Prostate gland (tissue), 2 donors: ENCODE data around the gene TP53I11. TPM values are rescaled to one million over a fixed set of nuclear protein-coding genes. Genes with fewer than 3 reads are reported as not detected.

Experiments
- DNase-seq: peaks from one replicate; pipeline ENCODE4 v3.0.0-alpha.2; 2019; ENCODE audit warnings: low spot score
- H3K27ac ChIP-seq, 2 donors: fragments of 200-600 bp; sonication (generic); 2 replicates each; pipeline ENCODE4 v1.5.1; 2017 to 2019
- H3K27me3 ChIP-seq: fragments of 200-600 bp; sonication (generic); replicated peaks from 2 replicates; pipeline ENCODE4 v1.5.1; 2019; ENCODE audit not compliant: insufficient read depth
- H3K36me3 ChIP-seq, 2 donors: fragments of 200-600 bp; sonication (generic); 1 replicate in 1 of 2; 2 replicates in 1 of 2; pipeline versions ENCODE4 v1.5.1 to v1.8.1; 2017 to 2019
- H3K4me1 ChIP-seq: fragments of 200-600 bp; sonication (generic); replicated peaks from 2 replicates; pipeline ENCODE4 v1.5.1; 2019
- H3K4me3 ChIP-seq, 2 donors: fragments of 200-600 bp; sonication (generic); 2 replicates each; pipeline ENCODE4 v1.5.1; 2017 to 2019
- H3K9me3 ChIP-seq: fragments of 200-600 bp; sonication (generic); 2 replicates; pipeline ENCODE4 v1.5.1; 2017
- CTCF ChIP-seq, 4 experiments: fragments of 200-600 bp in 2 of 4; fragments of 450-650 bp in 2 of 4; sonication (generic) in 2 of 4; IDR thresholded peaks; 1 replicate in 3 of 4; 2 replicates in 1 of 4; pipeline ENCODE4 v1.5.1; 2016 to 2019; ENCODE audit warnings: antibody characterized with exemption in 4 of 4, mild to moderate bottlenecking in 2 of 4, moderate library complexity in 2 of 4
- POLR2A ChIP-seq: fragments of 450-650 bp; IDR thresholded peaks from one replicate; pipeline ENCODE4 v1.6.1; 2016; ENCODE audit warnings: antibody characterized with exemption, mild to moderate bottlenecking
- POLR2AphosphoS5 ChIP-seq: sonication (generic); formaldehyde crosslinking; IDR thresholded peaks from one replicate; pipeline ENCODE4 v1.6.1; 2017; ENCODE audit warnings: antibody characterized with exemption
- WGBS: methylation state at CpG from one replicate; pipeline ENCODE4 v1.1.5; 2018; 5-methylcytosine and 5-hydroxymethylcytosine counted together
- intact Hi-C: fragments of 100-400 bp; cut with DNase I; formaldehyde crosslinking; loops from one replicate; pipeline ENCODE4 v1.14.2; 2022
- total RNA-seq, 2 donors: library from RNA; depleted of rRNA; stranded (reverse); fragments of >200 nt; gene quantifications; one replicate each; pipeline ENCODE4 v1.1.0, GENCODE V29; 2016

TP53I11 gene
- total RNA-seq, 2 donors from 2014 or later, result 72.0 to 115 TPM

GRCh38 chr11:44979543-44980399, 29.1 kb upstream of the TP53I11 start:
- intact Hi-C loops, result no loop called here
- Histone ChIP-seq H3K9me3 (no peaks in the 10 kb centered on the region), H3K4me3 (no peak overlapping the region), H3K27ac (peak overlapping the region; percentile 82 to 88), H3K4me1 (peaks cover 14% of the 10 kb centered on the region), H3K36me3 (no peaks in the 10 kb centered on the region), H3K27me3 (no peaks in the 10 kb centered on the region)
- TF ChIP-seq POLR2AphosphoS5 (peak; percentile 94), POLR2A (no peak)
- WGBS, result 47% methylated on average over 24 of the region's 24 CpGs
- DNase-seq, result peak; percentile 94

GRCh38 chr11:44978961-44979331, 28.3 kb upstream of the TP53I11 start:
- Histone ChIP-seq H3K27me3 (no peaks in the 10 kb centered on the region), H3K9me3 (no peaks in the 10 kb centered on the region), H3K4me3 (no peak overlapping the region), H3K27ac (peak overlapping the region; percentile 82 to 88), H3K4me1 (peaks cover 14% of the 10 kb centered on the region), H3K36me3 (no peaks in the 10 kb centered on the region)
- DNase-seq, result peak; percentile 89
- peak; percentile 83 for TF ChIP-seq POLR2AphosphoS5
- no peak for TF ChIP-seq POLR2A
- TF ChIP-seq CTCF (IDR thresholded peaks at IDR 0.05), result no peak
- intact Hi-C loops, result no loop called here
- 50% methylated on average over 1 of the region's 1 CpG for WGBS

- H3K27ac ChIP-seq, result peak overlapping the region; percentile 82 to 88
- DNase-seq, result no peak
- no peaks in the 10 kb centered on the region for H3K9me3 ChIP-seq
- H3K4me3 ChIP-seq, result no peak overlapping the region
- H3K4me1 ChIP-seq, result peaks cover 14% of the 10 kb centered on the region
- 37% methylated on average over 3 of the region's 3 CpGs for WGBS
- H3K36me3 ChIP-seq, result no peaks in the 10 kb centered on the region
- intact Hi-C loops, result no loop called here
- H3K27me3 ChIP-seq, result no peaks in the 10 kb centered on the region
- no peak for TF ChIP-seq POLR2A
- no peak for TF ChIP-seq CTCF (IDR thresholded peaks at IDR 0.05)
- no peak for TF ChIP-seq POLR2AphosphoS5
Measured at GRCh38 chr11:44978274-44978960, 27.7 kb upstream of the TP53I11 start.

- no peaks in the 10 kb centered on the region for H3K27me3 ChIP-seq
- DNase-seq, result peak; percentile 39
- H3K4me1 ChIP-seq, result peaks cover 14% of the 10 kb centered on the region
- peak in 2 of 4 experiments; percentile 5 to 25 for TF ChIP-seq CTCF (IDR thresholded peaks at IDR 0.05)
- TF ChIP-seq POLR2A, result no peak
- peak; percentile 70 for TF ChIP-seq POLR2AphosphoS5
- intact Hi-C loops, result no loop called here
- H3K4me3 ChIP-seq, result no peak overlapping the region
- peak overlapping the region; percentile 82 to 88 for H3K27ac ChIP-seq
- no peaks in the 10 kb centered on the region for H3K9me3 ChIP-seq
- WGBS, result 19% methylated on average over 9 of the region's 9 CpGs
- no peaks in the 10 kb centered on the region for H3K36me3 ChIP-seq
Measured at GRCh38 chr11:44977493-44977984, 26.9 kb upstream of the TP53I11 start.

- Histone ChIP-seq H3K9me3 (no peaks in the 10 kb centered on the region), H3K27ac (peak overlapping the region in 1 of 2 donors; percentile 8), H3K4me3 (no peak overlapping the region), H3K27me3 (no peaks in the 10 kb centered on the region), H3K4me1 (peaks cover 14% of the 10 kb centered on the region), H3K36me3 (no peaks in the 10 kb centered on the region)
- 77% methylated on average over 5 of the region's 5 CpGs for WGBS
- DNase-seq, result no peak
- TF ChIP-seq POLR2AphosphoS5 (no peak), POLR2A (no peak), CTCF (IDR thresholded peaks at IDR 0.05) (no peak)
- intact Hi-C loops, result no loop called here
Measured at GRCh38 chr11:44976576-44976975, 25.9 kb upstream of the TP53I11 start.
